Activated naive CD4-positive, alpha-beta T cell treated with anti-CD3 and anti-CD28 coated beads, Interleukin-2, amount 50 U/mL, for 16 hours (primary cell): ENCODE results near the gene MEF2A.
"Not testable (repeated sequence)": the region's sequence is repeated elsewhere in the genome, so short reads cannot be mapped to it uniquely, and the experiment has no call there.

Experiments used
- DNase-seq: peaks from one replicate; pipeline ENCODE4 v3.0.0-alpha.2; 2020

Gene MEF2A

GRCh38 chr15:99651023-99651807, 85.4 kb downstream of the MEF2A start:
- DNase-seq, result no peak

DNA sequence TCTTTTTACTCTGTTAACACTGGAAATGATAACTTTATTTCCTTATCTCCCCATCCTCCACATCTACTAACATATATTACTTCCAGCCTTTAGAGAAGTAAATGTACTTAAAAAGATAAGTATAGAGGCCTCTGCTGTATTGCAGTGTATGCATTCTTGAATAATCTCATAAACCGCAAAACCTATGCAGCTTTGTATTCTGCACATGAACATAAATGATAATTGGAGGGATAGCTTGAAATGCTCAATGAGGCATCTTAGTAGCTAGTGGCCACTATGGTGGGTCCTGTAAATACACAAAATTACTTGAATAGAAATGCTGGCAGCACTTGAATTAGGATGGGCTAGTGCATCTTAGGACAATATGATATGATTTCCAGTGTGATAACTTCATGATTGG, 90.4 kb downstream of the MEF2A start:
- DNase-seq, result no peak

DNA sequence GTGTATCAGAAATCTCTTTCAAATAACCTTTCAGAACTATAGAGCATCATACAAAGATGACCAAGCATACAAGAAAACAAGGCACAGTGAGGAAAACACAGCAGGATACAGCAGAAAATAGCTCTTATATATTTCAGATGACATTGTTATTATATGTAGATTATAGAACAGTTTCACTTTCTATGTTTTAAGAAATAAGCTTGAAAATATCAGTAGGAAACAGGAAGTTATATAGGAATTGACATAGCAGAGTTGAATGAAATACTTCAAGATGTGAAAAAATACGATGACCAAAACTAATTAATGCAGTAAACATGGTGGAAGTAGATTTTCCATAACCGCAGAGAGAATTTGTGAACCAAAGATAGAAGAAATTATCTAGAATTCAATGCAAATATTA, 92.2 kb downstream of the MEF2A start:
- no peak for DNase-seq

- DNase-seq, result no peak
These were observed 97.1 kb downstream of the MEF2A start for GRCh38 chr15:99662903-99663302.

- DNase-seq, result not testable (repeated sequence)
These were observed 100.3 kb downstream of the MEF2A start for GRCh38 chr15:99666073-99666472.

- DNase-seq, result no peak
These were observed 102.9 kb downstream of the MEF2A start for GRCh38 chr15:99668533-99669182.

DNA sequence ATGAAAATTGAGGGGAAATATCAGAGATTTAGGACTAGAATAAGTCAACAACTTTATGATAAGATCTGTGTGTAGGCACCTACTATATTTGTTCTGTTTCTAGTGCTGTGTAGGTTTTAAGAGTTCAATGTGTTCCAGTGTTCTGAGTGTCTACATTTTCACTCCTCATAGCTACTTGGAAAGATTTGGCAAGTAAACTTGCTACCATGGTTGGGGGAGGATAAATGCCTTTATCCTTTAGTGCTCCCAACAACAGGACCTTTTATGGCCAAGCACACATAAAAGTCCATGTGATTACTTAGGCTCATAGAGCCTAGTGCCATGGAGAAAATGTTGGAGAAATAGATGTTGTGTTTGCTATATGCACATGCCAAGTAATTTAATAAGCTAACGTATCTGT, 103.5 kb downstream of the MEF2A start:
- DNase-seq, result no peak

DNA sequence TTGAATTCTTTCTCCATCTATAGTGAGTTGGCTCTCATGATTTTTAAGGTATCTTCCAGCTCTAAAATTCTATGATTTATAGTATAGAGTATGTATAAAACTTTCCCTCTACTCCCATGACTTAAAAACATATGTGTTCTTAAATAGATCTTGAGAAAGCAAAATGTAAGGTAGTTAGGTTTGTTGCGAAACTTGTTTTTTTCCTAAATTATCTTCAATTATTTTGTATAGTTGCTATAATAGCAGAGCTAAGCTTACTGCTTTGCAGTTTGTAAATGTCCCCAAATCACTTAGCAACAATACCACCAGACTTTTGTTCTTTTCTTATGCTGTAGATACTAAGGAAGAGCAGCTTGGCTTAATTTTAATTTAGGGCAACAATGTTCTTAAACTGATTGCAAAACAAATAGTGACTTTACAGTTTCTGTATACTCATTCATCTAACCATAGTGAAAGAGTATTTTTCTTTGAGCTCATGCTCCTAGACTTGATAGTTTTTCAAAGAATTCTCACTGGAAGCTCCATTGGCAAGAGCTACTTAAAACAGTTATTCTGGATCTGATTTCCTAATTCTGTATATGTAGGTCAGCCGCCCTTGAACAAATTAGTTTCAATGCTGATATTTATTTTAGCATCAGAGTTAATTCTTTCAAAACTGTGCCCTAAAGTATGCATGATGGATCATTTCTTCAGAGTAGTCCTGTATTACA, 106.3 kb downstream of the MEF2A start:
- no peak for DNase-seq

DNA sequence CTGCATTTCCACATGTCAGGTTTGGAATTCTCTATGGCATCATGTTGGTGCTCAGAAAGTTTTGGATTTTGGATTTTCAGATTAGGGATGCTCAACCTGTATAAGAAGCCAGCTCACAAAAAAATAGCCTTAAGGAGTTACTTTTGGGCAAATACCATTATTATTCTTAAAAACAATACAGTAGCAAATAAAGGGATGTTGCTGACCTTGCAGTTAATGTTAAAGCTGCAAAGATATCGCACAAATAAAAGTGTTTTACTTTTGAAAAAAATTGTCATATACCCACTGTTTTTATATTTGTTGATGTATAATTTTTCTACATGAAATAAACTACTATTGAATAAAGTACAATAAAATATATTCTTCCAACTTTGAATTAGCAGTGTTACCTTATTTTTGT, 107.3 kb downstream of the MEF2A start:
- DNase-seq, result no peak

DNA sequence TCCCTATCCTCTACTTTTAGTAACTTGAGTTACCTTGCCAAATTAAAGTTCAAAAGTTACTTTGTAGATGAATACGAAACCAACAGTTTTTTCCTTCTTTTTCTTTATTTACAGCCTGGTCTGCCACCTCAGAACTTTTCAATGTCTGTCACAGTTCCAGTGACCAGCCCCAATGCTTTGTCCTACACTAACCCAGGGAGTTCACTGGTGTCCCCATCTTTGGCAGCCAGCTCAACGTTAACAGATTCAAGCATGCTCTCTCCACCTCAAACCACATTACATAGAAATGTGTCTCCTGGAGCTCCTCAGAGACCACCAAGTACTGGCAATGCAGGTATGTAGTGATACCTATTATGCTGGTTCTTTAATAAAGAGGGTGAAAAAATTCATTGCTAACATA, 108.5 kb downstream of the MEF2A start:
- DNase-seq, result no peak

- no peak for DNase-seq
These were observed 111.9 kb downstream of the MEF2A start for GRCh38 chr15:99677540-99678134.

GRCh38 chr15:99680276-99680675, 114.5 kb downstream of the MEF2A start:
- no peak for DNase-seq

DNA sequence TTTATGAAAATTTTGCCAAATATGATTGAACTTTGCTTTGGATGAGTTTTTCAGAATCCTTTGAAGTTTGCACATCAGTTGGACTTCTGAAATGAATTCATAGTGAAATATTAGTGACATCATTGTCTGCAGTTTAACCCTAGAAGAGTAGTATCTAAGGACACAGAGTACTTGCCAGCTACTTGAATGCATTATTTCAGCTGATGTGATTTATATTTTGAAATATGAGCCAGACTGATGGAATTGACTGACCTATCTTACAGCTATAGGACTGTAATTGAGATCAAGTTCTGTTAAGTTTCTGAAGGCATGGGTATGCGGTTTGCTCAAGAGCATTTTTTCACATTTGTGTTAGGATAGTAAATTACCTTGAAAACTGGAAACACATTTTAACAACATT, 116.2 kb downstream of the MEF2A start:
- no peak for DNase-seq

- DNase-seq, result no peak
These were observed 116.7 kb downstream of the MEF2A start for GRCh38 chr15:99682455-99682854.

- no peak for DNase-seq
These were observed 117.4 kb downstream of the MEF2A start for GRCh38 chr15:99683000-99683670.

GRCh38 chr15:99686290-99686689, 120.5 kb downstream of the MEF2A start:
- DNase-seq, result no peak

GRCh38 chr15:99692825-99693224, 127.0 kb downstream of the MEF2A start:
- no peak for DNase-seq

- DNase-seq, result no peak
These were observed 130.3 kb downstream of the MEF2A start for GRCh38 chr15:99696096-99696495.

- no peak for DNase-seq
These were observed 137.3 kb downstream of the MEF2A start for GRCh38 chr15:99702895-99703602.

DNA sequence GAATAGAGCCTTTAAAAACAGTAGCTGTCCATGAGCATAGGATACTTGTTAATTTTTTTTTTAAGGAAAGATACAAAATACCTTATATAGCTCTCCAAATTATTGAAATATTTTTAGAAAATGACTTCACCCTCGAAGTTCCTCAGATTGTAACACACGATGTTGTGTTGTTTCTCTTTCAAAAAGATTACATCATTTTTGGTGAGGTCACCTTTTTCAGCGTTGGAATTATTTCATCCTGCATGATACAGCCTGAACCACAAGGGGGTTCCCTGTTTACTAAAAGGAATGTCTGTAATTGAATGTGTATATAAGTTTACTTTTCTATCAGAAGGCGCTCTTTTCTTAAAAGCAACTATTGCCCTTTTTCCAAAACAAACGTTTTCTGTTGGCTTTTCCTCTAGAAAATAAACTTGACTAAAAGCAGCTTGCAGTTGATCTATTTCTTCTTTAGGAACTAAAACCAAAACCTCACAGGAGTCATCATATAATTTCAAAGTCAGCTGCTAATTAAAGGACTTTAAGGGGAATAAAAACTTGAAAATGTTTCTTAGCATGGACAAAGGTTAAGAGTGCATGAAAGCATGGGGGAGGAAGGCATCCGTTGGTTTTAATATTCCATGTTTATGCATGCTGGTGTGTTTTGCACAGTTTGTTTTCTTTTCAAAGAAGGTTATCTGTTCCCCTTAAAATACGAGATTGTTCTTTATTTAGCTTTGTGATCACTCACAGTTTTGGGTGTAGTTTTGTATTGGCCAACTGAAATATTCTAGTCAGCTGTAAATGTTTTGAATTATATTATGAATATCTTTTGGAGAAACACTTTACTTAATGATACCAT, 138.0 kb downstream of the MEF2A start:
- DNase-seq, result no peak

DNA sequence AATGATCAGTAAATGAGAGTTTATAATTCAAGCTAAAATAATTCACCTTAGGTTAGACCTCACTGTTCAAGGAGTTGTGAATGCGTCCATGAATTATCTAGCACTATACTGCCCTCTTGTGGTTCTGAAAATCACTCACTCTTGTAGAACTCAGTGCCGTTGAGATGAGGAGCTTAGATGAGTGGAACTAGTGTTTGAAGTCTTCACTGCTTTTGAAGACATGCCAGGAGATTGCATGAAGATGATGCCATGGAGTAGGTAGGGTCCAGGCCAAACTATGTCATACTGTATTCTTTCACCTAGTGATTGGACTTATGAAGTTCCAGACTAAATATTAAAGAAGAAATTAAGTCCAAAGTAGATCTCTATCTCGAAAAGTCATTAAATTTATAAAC, 138.7 kb downstream of the MEF2A start:
- no peak for DNase-seq
